Muscle layer of duodenum (tissue), 2 donors: ENCODE data around the gene KCNMA1.

Experiments used
- H3K27ac ChIP-seq: one replicate; pipeline ENCODE4 v1.7.0; 2013; ENCODE audit warnings: mild to moderate bottlenecking, low read length
- H3K27me3 ChIP-seq: one replicate; pipeline ENCODE4 v1.7.0; 2013; ENCODE audit warnings: low read depth, mild to moderate bottlenecking, control low read depth, low read length
- H3K36me3 ChIP-seq, 2 donors: one replicate each; pipeline ENCODE4 v1.7.0; 2013; ENCODE audit warnings: low read length in 2 of 2, control low read depth in 1 of 2, mild to moderate bottlenecking in 1 of 2; ENCODE audit not compliant: insufficient read depth in 2 of 2, control insufficient read depth in 1 of 2
- H3K4me1 ChIP-seq, 2 donors: one replicate each; pipeline ENCODE4 v1.7.0; 2013; ENCODE audit warnings: low read length in 2 of 2, mild to moderate bottlenecking in 2 of 2, control low read depth in 1 of 2, moderate library complexity in 1 of 2; ENCODE audit not compliant: insufficient read depth in 2 of 2, control insufficient read depth in 1 of 2
- H3K4me3 ChIP-seq, 2 donors: one replicate each; pipeline ENCODE4 v1.7.0; 2013; ENCODE audit warnings: low read length in 2 of 2, low read depth in 1 of 2, mild to moderate bottlenecking in 1 of 2
- H3K9me3 ChIP-seq, 2 donors: one replicate each; pipeline ENCODE4 v1.7.0; 2013; ENCODE audit warnings: low read length in 2 of 2, control low read depth in 1 of 2, mild to moderate bottlenecking in 1 of 2; ENCODE audit not compliant: control insufficient read depth in 1 of 2
- donor health status: healthy.

The KCNMA1 gene

DNA sequence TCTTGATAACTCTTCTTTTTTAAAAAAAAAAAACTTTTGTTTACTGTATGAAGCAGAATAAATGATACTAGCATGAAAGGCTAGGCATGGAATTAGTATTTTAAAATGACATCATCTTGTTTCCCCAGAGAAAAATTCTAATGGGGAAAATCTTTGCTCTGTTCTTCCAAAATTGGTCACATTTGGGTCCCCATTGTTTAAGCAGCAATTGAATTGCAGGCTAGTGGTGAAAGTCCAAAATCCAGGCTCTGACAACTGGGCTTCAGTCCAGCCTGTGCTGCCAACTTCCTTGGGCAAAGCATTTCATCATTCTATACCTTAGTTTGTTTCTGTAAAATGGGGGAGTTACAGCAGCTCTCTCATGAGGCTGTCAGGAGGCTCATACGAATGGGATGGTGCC, 726.4 kb downstream of the KCNMA1 start:
- Histone ChIP-seq H3K27me3 (no peaks in the 10 kb centered on the region), H3K4me3 (no peak overlapping the region), H3K36me3 (no peaks in the 10 kb centered on the region), H3K4me1 (no peaks in the 10 kb centered on the region), H3K27ac (no peak overlapping the region), H3K9me3 (no peaks in the 10 kb centered on the region)

DNA sequence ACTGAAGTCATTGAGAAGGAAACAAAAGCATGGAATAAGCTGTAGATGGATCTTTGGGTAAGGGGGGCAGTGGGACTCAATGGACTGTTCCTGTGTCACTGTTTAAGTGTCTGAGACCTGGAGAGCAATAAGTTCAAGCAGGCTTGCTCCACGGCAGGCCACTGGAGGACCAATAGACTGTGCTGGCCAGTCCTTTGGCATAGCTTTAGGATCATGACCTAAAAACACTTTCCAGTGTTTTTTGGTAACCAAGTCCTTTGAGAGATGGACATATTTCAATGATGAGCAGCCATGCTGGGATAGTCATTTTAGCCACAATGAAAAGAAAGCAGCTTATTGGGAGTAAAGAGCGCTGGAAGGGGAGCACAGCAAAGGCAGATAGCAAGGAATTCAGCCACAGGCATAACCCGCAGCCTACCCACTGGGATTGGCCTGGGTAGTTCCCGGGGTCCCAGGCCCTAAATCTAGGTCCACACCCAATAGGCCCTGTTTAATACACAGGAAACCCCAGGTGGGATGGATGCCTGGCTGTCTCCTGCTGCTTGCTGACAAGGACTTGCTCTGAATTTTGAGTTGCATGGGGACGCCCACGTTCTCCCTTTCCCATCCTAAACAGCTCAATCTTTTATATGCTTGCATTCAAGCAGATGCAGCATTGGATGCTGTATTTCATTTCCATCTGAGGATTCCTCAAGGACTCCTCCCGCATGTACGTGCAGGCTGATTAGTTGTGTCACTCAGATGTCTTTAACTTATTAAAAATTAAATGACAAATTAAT, 727.2 kb downstream of the KCNMA1 start:
- H3K36me3 ChIP-seq = no peaks in the 10 kb centered on the region
- H3K27ac ChIP-seq = no peak overlapping the region
- H3K9me3 ChIP-seq = no peaks in the 10 kb centered on the region
- no peaks in the 10 kb centered on the region for H3K27me3 ChIP-seq
- no peaks in the 10 kb centered on the region for H3K4me1 ChIP-seq
- no peak overlapping the region for H3K4me3 ChIP-seq

DNA sequence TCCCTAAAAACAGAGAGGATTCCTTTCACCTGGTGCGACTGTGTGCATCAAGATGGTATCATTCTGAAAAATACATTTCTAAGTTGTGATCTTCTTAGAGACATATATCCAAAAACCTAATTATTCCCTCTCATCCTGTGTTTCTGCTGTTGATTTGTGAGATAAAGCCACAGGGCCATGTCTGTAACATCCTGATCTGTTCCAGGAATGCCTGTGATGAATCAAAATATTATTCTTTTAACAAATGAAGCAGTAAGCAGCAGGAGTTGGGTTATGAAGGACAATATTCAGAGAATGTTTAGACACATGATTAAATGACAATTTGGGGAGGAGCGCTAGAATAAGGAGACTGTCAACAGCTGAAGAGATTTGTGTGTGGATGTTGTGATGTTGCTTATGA, 731.4 kb downstream of the KCNMA1 start:
- no peaks in the 10 kb centered on the region for H3K36me3 ChIP-seq
- no peak overlapping the region for H3K4me3 ChIP-seq
- no peak overlapping the region for H3K27ac ChIP-seq
- H3K9me3 ChIP-seq = no peaks in the 10 kb centered on the region
- no peaks in the 10 kb centered on the region for H3K4me1 ChIP-seq
- H3K27me3 ChIP-seq = no peaks in the 10 kb centered on the region

DNA sequence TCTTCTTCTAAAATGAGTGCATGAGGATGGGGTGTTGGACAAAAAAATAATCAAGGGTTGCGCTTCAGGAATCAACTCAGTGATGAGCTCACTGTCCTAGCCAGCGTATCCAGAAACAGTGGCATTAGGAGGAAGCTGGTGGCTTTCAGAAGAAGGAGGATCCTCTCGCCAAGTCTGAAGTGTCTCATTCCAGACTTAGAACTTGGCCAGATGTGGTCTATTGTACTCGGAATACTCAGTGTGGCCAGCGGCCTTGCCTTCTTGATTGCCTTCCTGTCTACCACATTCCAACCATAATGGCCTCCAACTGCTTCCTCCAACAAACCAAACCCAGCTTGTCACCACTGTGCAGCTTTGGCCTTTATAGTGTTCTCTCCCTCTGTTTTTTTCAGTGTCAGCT, 732.4 kb downstream of the KCNMA1 start:
- Histone ChIP-seq H3K27ac (no peak overlapping the region), H3K4me3 (no peak overlapping the region), H3K36me3 (no peaks in the 10 kb centered on the region), H3K27me3 (no peaks in the 10 kb centered on the region), H3K4me1 (no peaks in the 10 kb centered on the region), H3K9me3 (no peaks in the 10 kb centered on the region)

DNA sequence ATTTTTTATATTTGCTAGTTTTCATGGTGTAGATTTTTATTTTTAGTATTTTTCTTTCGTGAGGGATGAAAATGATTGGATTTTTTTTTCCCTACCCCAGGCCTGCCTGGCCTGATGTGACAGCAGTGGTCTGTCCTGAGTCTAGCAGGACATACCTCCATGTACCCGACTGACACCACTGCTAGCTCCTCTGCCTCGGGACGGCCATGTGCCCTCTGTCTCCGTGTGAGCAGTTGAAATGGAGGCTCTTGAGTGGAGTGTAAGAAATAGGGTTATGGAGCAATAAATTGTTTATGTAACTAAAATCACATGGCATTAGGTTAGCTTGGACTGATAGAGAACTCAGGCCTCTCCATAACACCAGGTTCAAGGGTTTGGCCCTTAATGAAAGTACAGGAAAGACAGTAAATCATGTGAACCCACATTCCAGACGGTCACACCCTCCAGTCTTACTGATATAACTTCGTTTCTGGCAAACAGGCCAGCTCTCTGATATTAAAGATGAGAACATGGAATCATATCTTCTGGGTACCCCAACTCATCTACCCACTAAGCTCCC, 734.1 kb downstream of the KCNMA1 start:
- Histone ChIP-seq H3K9me3 (no peaks in the 10 kb centered on the region), H3K27ac (no peak overlapping the region), H3K4me1 (peaks cover 0 to 5% of the 10 kb centered on the region in 2 donors), H3K36me3 (no peaks in the 10 kb centered on the region), H3K27me3 (no peaks in the 10 kb centered on the region), H3K4me3 (no peak overlapping the region)

DNA sequence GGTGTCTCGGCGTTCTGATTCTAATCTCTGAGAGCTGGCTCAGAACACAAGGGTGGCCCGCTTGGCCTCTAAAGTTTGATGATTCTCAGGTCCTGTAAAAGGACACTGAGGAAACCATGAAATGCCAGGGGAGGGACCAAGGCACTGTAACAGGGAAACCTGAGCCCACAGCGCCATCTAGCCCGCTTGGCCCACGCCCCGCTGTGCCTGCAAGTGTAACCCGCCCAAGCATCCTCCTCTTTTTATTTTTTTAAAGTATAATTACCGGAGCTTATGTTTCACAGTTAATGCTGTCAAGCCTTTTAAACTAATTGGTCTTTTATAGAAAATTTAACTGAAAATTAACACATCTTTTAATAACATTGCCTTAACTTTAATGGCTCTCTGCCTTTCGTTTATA, 734.7 kb downstream of the KCNMA1 start:
- Histone ChIP-seq H3K4me3 (no peak overlapping the region), H3K4me1 (peaks cover 0 to 5% of the 10 kb centered on the region in 2 donors), H3K27ac (no peak overlapping the region), H3K36me3 (no peaks in the 10 kb centered on the region), H3K9me3 (no peaks in the 10 kb centered on the region), H3K27me3 (no peaks in the 10 kb centered on the region)

DNA sequence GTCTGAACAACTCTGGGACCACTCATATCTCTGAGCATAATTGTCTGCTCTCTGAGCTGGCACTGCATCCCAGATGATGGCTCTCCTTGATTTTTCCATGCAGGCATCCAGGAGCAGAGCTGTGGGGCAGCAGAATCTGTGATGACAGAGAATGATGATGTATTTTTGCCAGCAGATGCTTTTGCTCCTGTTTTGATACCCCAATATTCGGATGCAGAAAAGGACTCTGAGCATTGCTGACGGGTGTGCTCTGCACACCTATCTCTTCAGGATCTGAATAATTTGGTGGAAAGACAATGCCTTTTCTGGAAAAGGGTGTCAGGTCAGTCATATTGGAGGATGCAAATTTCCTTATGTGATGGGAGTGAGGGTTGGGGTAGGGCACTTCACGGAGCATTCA, 735.9 kb downstream of the KCNMA1 start:
- H3K9me3 ChIP-seq = no peaks in the 10 kb centered on the region
- H3K4me1 ChIP-seq = peaks cover 0 to 5% of the 10 kb centered on the region in 2 donors
- no peak overlapping the region for H3K4me3 ChIP-seq
- no peaks in the 10 kb centered on the region for H3K36me3 ChIP-seq
- no peak overlapping the region for H3K27ac ChIP-seq
- H3K27me3 ChIP-seq = no peaks in the 10 kb centered on the region

DNA sequence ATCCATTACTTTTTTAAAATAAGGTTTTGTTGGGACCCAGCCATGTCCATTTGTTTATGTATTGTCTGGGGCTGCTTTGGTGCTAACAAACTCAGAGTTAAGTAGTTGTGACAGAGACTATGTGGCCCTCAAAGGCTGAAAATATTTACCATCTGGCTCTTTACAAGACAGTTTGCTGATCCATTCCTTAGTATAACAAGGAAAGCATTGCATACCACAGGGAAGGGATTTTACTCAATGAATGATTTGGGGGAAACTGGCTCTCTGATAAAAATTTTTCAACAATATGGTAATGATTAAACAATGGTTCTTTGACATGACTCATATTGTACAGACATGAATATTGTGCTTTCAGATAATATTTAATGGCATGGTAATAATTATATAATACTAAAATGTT, 738.1 kb downstream of the KCNMA1 start:
- H3K36me3 ChIP-seq = no peaks in the 10 kb centered on the region
- H3K4me3 ChIP-seq = no peak overlapping the region
- no peaks in the 10 kb centered on the region for H3K9me3 ChIP-seq
- H3K4me1 ChIP-seq = peaks cover 0 to 5% of the 10 kb centered on the region in 2 donors
- H3K27ac ChIP-seq = no peak overlapping the region
- no peaks in the 10 kb centered on the region for H3K27me3 ChIP-seq

DNA sequence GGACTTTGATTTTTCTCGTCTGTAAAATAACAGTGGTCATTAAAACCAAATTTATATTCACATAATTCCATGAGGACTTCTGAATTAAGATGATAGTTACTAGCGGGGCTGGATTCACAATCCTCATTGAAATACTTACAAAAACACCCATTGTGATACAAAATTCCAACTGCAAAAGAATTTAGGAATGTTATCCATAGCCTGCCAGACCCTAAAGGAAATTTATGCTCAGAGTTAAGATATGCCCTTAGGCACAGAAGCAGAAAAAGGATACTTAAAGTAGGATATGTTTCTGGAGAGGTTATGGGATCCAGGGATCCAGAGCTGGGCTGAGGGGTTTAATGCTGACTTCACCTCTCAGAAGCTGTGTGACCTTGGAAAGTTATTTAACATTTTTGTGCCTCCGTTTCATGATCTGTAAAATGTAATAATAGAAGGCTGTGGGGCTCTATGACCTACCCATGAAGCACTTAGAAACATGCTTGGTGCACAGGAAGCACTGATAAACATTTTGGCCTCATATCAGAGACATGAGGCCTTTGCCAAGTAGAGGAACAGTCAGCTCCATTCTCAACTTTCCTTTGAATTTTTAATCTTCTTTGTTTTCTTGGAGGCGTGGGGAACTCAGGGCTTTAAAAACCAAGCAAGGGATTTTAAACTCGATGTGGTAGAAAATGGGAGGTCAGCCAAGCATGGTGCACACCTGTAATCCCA, 744.7 kb downstream of the KCNMA1 start:
- no peak overlapping the region for H3K4me3 ChIP-seq
- H3K27ac ChIP-seq = no peak overlapping the region
- H3K36me3 ChIP-seq = peaks cover 0 to 4% of the 10 kb centered on the region in 2 donors
- no peaks in the 10 kb centered on the region for H3K27me3 ChIP-seq
- H3K4me1 ChIP-seq = peaks cover 0 to 4% of the 10 kb centered on the region in 2 donors
- H3K9me3 ChIP-seq = no peaks in the 10 kb centered on the region

DNA sequence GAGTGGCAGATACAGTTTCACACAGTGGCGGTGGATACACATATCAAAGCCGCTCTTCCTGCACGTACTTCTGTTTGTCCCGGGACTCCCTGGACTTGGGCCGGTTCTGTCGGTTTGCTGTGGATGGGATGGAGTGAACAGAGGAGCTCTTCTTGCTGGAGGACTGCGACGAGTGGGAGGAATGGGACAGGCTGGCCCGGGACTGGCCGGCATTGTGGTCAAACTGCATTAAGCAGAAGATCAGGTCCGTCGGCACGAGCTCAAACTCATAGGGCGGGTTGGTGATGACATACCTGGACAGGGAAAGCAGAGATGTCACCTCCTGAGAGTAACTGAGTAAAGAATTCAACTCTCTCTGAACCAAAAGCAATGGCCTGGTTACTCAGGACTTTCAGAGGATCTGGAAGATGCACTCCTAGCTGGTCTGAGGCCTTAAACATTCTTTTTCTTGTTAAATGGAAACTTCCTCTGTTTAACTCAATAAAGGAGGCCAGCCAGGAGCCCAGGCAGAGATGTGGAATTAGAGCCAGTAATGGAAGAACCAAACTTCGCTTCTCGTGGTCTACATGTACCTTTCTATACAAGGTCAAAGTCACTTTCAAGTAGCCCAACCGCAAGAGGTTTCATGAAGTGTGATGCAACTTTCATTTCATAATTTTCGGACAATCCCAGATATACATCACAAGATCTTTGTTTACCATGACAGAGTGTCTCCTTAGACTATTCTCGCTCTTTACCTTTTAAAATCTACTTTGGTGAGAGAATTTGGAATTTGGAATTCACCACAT, 750.2 kb downstream of the KCNMA1 start:
- H3K4me1 ChIP-seq = peaks cover 0 to 19% of the 10 kb centered on the region in 2 donors
- no peak overlapping the region for H3K4me3 ChIP-seq
- no peaks in the 10 kb centered on the region for H3K27me3 ChIP-seq
- H3K9me3 ChIP-seq = no peaks in the 10 kb centered on the region
- no peak overlapping the region for H3K27ac ChIP-seq
- H3K36me3 ChIP-seq = peaks cover 0 to 4% of the 10 kb centered on the region in 2 donors

DNA sequence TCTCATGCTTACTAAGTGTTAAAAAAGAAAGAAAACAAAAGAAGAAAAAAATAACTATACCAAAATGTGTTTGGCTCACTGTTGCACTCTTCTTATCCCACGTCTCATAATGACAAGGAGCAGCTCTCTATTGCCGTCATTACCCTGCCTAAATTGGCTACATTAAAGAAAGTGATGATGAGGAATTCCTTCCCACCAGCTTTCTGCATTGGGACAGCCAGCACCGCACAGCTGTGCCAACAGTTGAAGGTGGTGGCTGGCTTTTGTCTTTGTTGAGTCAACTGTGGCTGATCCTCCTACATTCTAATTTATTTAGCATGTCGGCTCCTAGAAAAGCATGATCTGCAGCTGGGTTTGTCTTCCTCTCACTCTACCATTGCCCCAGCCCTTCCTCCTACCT, 751.8 kb downstream of the KCNMA1 start:
- H3K36me3 ChIP-seq = peaks cover 0 to 4% of the 10 kb centered on the region in 2 donors
- H3K27me3 ChIP-seq = no peaks in the 10 kb centered on the region
- H3K4me1 ChIP-seq = peaks cover 0 to 19% of the 10 kb centered on the region in 2 donors
- no peak overlapping the region for H3K27ac ChIP-seq
- no peaks in the 10 kb centered on the region for H3K9me3 ChIP-seq
- no peak overlapping the region for H3K4me3 ChIP-seq
